B cell (primary cell): ENCODE data around the gene GNAL.

Source experiments
- CTCF ChIP-seq: fragments of 200-600 bp; IDR thresholded peaks from one replicate; pipeline ENCODE4 v1.8.0; 2022; ENCODE audit warnings: antibody characterized with exemption, mild to moderate bottlenecking
- EZH2 ChIP-seq: IDR thresholded peaks from 2 replicates; pipeline ENCODE4 v1.6.1; 2012; ENCODE audit warnings: borderline replicate concordance, low read depth, mild to moderate bottlenecking, moderate library complexity, low read length; ENCODE audit not compliant: insufficient read depth, poor library complexity, severe bottlenecking

- TF ChIP-seq CTCF, result no peak
- TF ChIP-seq EZH2, result no peak
These were observed 145.7 kb downstream of the GNAL start for GRCh38 chr18:11834772-11835171.
